HepG2 (cell line): Measurements from ENCODE around the gene SVOPL. TPM values are rescaled to one million over a fixed set of nuclear protein-coding genes. Genes with fewer than 3 reads are reported as not detected.

Experiments used
- ATAC-seq: fragments of 200-7000 bp; cut with Tn5 transposase; 3 replicates; pipeline ENCODE4 v1.9.1; 2020; ENCODE audit warnings: mild to moderate bottlenecking, moderate library complexity
- BruUV-seq: library from RNA; stranded (reverse); fragments of 400-500 nt; replicated peaks from 2 replicates; lab custom pipeline; 2021; lab: Mats Ljungman, UMichigan
- CTCF ChIA-PET: fragments of 300-600 bp; formaldehyde crosslinking; extraction: SDS; loops from one replicate; lab custom pipeline; 2021; ENCODE audit warnings: low total read pairs, inconsistent platforms, low intra/inter-chr PET ratio; lab: Yijun Ruan, JAX
- POLR2A ChIA-PET: fragments of 350-600 bp; sonication (Branson Sonifier 250); formaldehyde crosslinking; loops from one replicate; lab custom pipeline; 2020; ENCODE audit warnings: antibody characterized with exemption, inconsistent platforms; lab: Yijun Ruan, JAX
- DNase-seq: peaks from one replicate; pipeline ENCODE4 v3.0.0-alpha.2; 2015; ENCODE audit warnings: low spot score
- FAIRE-seq: peaks from 3 replicates; lab custom pipeline; 2011; peaks lifted over from hg19 to GRCh38; lab: Jason Lieb, UNC
- H2AFZ ChIP-seq: one replicate; pipeline ENCODE4 v1.6.1; 2011; ENCODE audit warnings: low read length, inconsistent platforms
- H3K27ac ChIP-seq: fragments of 300-600 bp; 3 replicates; pipeline ENCODE4 v1.8.0; 2011; ENCODE audit warnings: mixed run types, mild to moderate bottlenecking, mixed read lengths, low read length, inconsistent platforms; ENCODE audit not compliant: insufficient read depth; ENCODE audit errors: extremely low read length
- H3K27me3 ChIP-seq, 2 experiments: fragments of 200-600 bp in 1 of 2; 2 replicates in 1 of 2; 3 replicates in 1 of 2; pipeline versions ENCODE4 v1.6.0 to v1.8.0; 2011; ENCODE audit warnings: low read length in 2 of 2, mild to moderate bottlenecking in 2 of 2, moderate library complexity in 2 of 2, inconsistent platforms in 1 of 2; ENCODE audit not compliant: insufficient read depth in 2 of 2, control insufficient read depth in 1 of 2
- H3K36me3 ChIP-seq, 2 experiments: fragments of 200-600 bp in 1 of 2; replicated peaks in 1 of 2; 2 replicates in 1 of 2; 3 replicates in 1 of 2; pipeline versions ENCODE4 v1.5.1 to v1.8.0; 2011; ENCODE audit warnings: low read length in 2 of 2, inconsistent platforms in 1 of 2; ENCODE audit not compliant: insufficient read depth in 2 of 2, control insufficient read depth in 1 of 2
- H3K4me1 ChIP-seq: 2 replicates; pipeline ENCODE4 v1.5.1; 2012; ENCODE audit warnings: low read length, inconsistent platforms; ENCODE audit not compliant: insufficient read depth
- H3K4me2 ChIP-seq: 2 replicates; pipeline ENCODE4 v1.6.0; 2011; ENCODE audit warnings: low read depth, low read length, inconsistent platforms
- H3K4me3 ChIP-seq, 3 experiments: fragments of 200-600 bp in 1 of 3; sonication (generic), shearing (Covaris generic) in 1 of 3; replicated peaks in 1 of 3; 2 replicates each; pipeline ENCODE4 v1.5.1; 2011 to 2016; ENCODE audit warnings: low read length in 3 of 3, inconsistent platforms in 2 of 3, low read depth in 2 of 3, mild to moderate bottlenecking in 2 of 3, control low read depth in 1 of 3, mixed read lengths in 1 of 3; ENCODE audit not compliant: insufficient read depth in 1 of 3
- H3K79me2 ChIP-seq: one replicate; pipeline ENCODE4 v1.6.1; 2011; ENCODE audit warnings: low read length, inconsistent platforms; ENCODE audit not compliant: insufficient read depth
- H3K9ac ChIP-seq: 2 replicates; pipeline ENCODE4 v1.6.0; 2011; ENCODE audit warnings: mild to moderate bottlenecking, low read depth, low read length, inconsistent platforms; ENCODE audit not compliant: insufficient read depth
- H3K9me3 ChIP-seq: 2 replicates; pipeline ENCODE4 v1.5.1; 2012; ENCODE audit warnings: mild to moderate bottlenecking, low read length
- H4K20me1 ChIP-seq: 2 replicates; pipeline ENCODE4 v1.6.0; 2011; ENCODE audit warnings: inconsistent platforms, mild to moderate bottlenecking, low read length, moderate library complexity; ENCODE audit not compliant: insufficient read depth
- CEBPB ChIP-seq: IDR thresholded peaks from 2 replicates; pipeline ENCODE4 v1.6.1; 2011; ENCODE audit warnings: low read depth, low read length, improper control_type of control experiment, borderline replicate concordance
- FOXP1 ChIP-seq, 2 experiments: fragments of 450-650 bp in 1 of 2; IDR thresholded peaks; 2 replicates each; pipeline ENCODE4 v1.6.1; 2017 to 2018; ENCODE audit warnings: antibody characterized with exemption in 1 of 2
- IRX3 ChIP-seq: sonication (generic); formaldehyde crosslinking; IDR thresholded peaks from 2 replicates; pipeline ENCODE4 v1.8.1; 2023; ENCODE audit warnings: mild to moderate bottlenecking, low read depth, missing genetic modification reagents, borderline replicate concordance
- WGBS: methylation state at CpG from one replicate; pipeline ENCODE4 v1.1.6; 2017; ENCODE audit warnings: low lambda C conversion rate; 5-methylcytosine and 5-hydroxymethylcytosine counted together
- in situ Hi-C: cut with HindIII; loops from 2 replicates; pipeline ENCODE4 v1.10.0; 2017; ENCODE audit warnings: low pct_unique_long_range_greater_than_20kb; ENCODE audit not compliant: extremely low pct_ligation_motif_present
- intact Hi-C: fragments of 100-400 bp; cut with micrococcal nuclease; formaldehyde crosslinking; loops from one replicate; pipeline ENCODE4 v1.10.0; 2022; ENCODE audit not compliant: unreplicated experiment
- polyA plus RNA-seq, 8 experiments: library from polyadenylated mRNA; depleted of rRNA in 3 of 8; stranded (reverse) in 7 of 8; unstranded in 1 of 8; fragments of >200 nt; fragmentation: Illumina TruSeq in 4 of 8; extraction: Trizol in 4 of 8; gene quantifications; 2 replicates each; pipeline versions ENCODE4 v1.2.1 to v1.2.3, GENCODE V29; 2011 to 2016; ENCODE audit warnings: low read depth in 4 of 8, missing spikeins in 1 of 8, mixed read lengths in 1 of 8; ENCODE audit not compliant: insufficient read depth in 1 of 8
- total RNA-seq, 5 experiments: library from RNA; depleted of rRNA; stranded (reverse); fragments of >200 nt; fragmentation: Illumina TruSeq; extraction: Trizol; gene quantifications; 2 replicates each; pipeline ENCODE4 v1.2.3, GENCODE V29; 2016; ENCODE audit warnings: low read depth in 1 of 5
- TF ChIP-seq, protein P1 (sequence below): IDR thresholded peaks from 2 replicates; pipeline ENCODE4 v1.6.1; 2012; ENCODE audit warnings: inconsistent platforms
- TF ChIP-seq, protein P2 (sequence below): sonication (generic); formaldehyde crosslinking; IDR thresholded peaks from 2 replicates; pipeline ENCODE4 v1.4.0; 2020; ENCODE audit warnings: missing genetic modification reagents, borderline replicate concordance
- TF ChIP-seq, protein P3 (sequence below): sonication (generic); formaldehyde crosslinking; IDR thresholded peaks from 2 replicates; pipeline ENCODE4 v1.5.0; 2020; ENCODE audit warnings: mild to moderate bottlenecking, missing genetic modification reagents, moderate library complexity

SVOPL gene
- total and polyA plus RNA-seq, 2 of the 13 experiments (the other 11 are each of a cell fraction or from before 2014, with no cell fraction given): not detected

DNA sequence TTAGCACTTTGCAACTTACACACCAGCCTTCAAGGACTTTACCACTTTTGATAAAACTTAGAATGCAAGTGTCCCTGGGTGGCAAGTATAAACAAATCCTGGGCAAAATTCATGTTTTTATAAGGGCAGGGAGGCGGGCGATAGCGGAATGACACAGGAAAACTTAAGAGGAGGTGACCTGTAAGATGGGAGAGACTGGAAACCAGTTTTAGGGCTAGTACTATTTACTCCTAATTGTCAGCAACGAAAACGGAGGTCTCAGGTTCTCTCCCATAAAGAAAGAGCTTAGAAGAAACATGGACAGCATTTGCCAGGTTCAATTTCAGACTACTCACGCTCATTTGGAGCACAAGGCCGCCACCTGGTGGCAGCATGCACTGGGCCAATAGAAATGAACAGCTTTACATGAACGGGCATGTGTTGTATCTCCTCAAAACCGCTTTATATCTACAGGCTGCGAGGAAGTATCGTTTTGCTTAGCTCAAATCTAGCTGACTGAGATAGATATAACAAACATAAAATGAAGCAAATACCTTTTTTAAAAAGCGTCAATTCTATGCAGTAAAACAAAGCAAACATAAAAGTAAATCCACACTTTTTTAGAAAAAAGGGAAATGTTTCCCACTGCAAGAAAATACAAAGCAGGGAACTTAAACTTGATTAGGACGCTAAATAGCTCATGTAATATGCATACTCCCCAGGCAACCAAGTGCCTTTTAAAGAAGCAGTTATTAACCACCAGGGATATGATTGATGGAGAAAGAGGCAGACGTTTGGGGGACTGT lies 37.6 kb upstream of the SVOPL start (continued):
- TF ChIP-seq, protein P1, sequence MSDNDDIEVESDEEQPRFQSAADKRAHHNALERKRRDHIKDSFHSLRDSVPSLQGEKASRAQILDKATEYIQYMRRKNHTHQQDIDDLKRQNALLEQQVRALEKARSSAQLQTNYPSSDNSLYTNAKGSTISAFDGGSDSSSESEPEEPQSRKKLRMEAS: peak; percentile 46; the same call in 1 of the 2 replicates
- TF ChIP-seq, protein P2, sequence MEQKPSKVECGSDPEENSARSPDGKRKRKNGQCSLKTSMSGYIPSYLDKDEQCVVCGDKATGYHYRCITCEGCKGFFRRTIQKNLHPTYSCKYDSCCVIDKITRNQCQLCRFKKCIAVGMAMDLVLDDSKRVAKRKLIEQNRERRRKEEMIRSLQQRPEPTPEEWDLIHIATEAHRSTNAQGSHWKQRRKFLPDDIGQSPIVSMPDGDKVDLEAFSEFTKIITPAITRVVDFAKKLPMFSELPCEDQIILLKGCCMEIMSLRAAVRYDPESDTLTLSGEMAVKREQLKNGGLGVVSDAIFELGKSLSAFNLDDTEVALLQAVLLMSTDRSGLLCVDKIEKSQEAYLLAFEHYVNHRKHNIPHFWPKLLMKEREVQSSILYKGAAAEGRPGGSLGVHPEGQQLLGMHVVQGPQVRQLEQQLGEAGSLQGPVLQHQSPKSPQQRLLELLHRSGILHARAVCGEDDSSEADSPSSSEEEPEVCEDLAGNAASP (CRISPR knock-in tag): 0 out of 2 replicates have a peak, but pooled peaks have one; percentile 45
- TF ChIP-seq, protein P3, sequence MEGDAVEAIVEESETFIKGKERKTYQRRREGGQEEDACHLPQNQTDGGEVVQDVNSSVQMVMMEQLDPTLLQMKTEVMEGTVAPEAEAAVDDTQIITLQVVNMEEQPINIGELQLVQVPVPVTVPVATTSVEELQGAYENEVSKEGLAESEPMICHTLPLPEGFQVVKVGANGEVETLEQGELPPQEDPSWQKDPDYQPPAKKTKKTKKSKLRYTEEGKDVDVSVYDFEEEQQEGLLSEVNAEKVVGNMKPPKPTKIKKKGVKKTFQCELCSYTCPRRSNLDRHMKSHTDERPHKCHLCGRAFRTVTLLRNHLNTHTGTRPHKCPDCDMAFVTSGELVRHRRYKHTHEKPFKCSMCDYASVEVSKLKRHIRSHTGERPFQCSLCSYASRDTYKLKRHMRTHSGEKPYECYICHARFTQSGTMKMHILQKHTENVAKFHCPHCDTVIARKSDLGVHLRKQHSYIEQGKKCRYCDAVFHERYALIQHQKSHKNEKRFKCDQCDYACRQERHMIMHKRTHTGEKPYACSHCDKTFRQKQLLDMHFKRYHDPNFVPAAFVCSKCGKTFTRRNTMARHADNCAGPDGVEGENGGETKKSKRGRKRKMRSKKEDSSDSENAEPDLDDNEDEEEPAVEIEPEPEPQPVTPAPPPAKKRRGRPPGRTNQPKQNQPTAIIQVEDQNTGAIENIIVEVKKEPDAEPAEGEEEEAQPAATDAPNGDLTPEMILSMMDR (CRISPR knock-in tag): peak; percentile 95
- TF ChIP-seq FOXP1 (IDR thresholded peaks at IDR 0.05) (no peak), FOXP1 (CRISPR knock-in tag; IDR thresholded peaks at IDR 0.05) (no peak)

DNA sequence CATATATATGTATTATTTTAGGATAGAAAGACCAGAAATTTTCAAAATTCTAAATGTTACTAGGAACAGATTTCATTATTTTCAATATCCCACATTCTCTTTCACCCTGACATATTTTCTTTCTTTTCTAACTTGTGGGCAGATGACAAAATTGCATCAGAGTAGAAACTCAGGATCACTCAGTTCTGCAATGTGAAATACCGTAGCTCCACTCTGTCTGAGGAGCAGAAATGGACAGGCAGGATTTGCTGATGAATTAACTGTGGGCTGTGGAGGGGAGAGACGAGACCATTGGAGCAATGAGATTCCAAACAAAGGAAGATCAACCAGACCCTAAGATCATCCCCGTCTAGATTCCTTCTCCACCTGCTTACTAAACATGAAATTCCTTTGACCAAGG lies 37.0 kb upstream of the SVOPL start:
- Histone ChIP-seq H3K9me3 (no peaks in the 10 kb centered on the region), H3K27ac (no peak overlapping the region), H3K36me3 (no peaks in the 10 kb centered on the region), H2AFZ (no peak overlapping the region), H3K4me2 (0 out of 2 replicates have a peak overlapping the region, but pooled peaks have one; percentile 58), H3K4me1 (peaks cover 20% of the 10 kb centered on the region), H4K20me1 (no peaks in the 10 kb centered on the region), H3K79me2 (no peaks in the 10 kb centered on the region), H3K9ac (no peak overlapping the region), H3K27me3 (no peaks in the 10 kb centered on the region), H3K4me3 (no peak overlapping the region)
- no TSS peak for BruUV-seq
- ATAC-seq (peak; percentile 13; the same call in 1 of the 3 replicates), DNase-seq (no peak), FAIRE-seq (no peak)
- in situ Hi-C loops: loop anchor here (10.0 to 25.0 kb wide), 3 partner anchors 143 to 726 kb away; partner anchors contain the start of gene CREB3L2
- ChIA-PET CTCF (interaction anchor here (1.2 to 1.5 kb wide), 2 partner anchors 90 to 577 kb away, joined by 5 read pairs; no protein-coding TSS in a partner anchor), POLR2A (interaction anchor here (1.1 to 1.2 kb wide), 3 partner anchors 15 to 580 kb away, joined by 3 to 4 read pairs (median 4); no protein-coding TSS in a partner anchor)
- 70% methylated on average over 3 of the region's 3 CpGs for WGBS
- no peak for TF ChIP-seq IRX3 (CRISPR knock-in tag)
- TF ChIP-seq CEBPB: 0 out of 2 replicates have a peak, but pooled peaks have one; percentile 12
- intact Hi-C loops: loop anchor here (1.0 to 10.0 kb wide), 7 partner anchors 89 to 843 kb away; partner anchors contain the start of genes CREB3L2 and TRIM24
